GM19025 (cell line): ENCODE results near the gene TSGA10.
"Not testable (repeated sequence)": the region's sequence is repeated elsewhere in the genome, so short reads cannot be mapped to it uniquely, and the experiment has no call there.

Source experiments
- ATAC-seq: cut with Tn5 transposase; IDR thresholded peaks from one replicate; pipeline ENCODE4 v1.9.1; 2021; ENCODE audit warnings: mild to moderate bottlenecking, low read depth, moderate library complexity; ENCODE audit not compliant: unreplicated experiment

The TSGA10 gene

GRCh38 chr2:99154643-99155536, at the start of gene TSGA10, which contains the start of gene LIPT1:
TSGA10 (minus strand) TSS chr2:99154942; CDS start chr2:99109439, 45,503 bp downstream.
LIPT1 (plus strand) TSS chr2:99154967; CDS start chr2:99161958, 6,991 bp downstream.
- peak; percentile 96 for ATAC-seq

GRCh38 chr2:99201959-99202678, 47.4 kb upstream of the TSGA10 start:
- no peak for ATAC-seq

GRCh38 chr2:99200076-99200800, 45.5 kb upstream of the TSGA10 start:
- no peak for ATAC-seq

GRCh38 chr2:99198103-99198841, 43.5 kb upstream of the TSGA10 start:
- ATAC-seq, result no peak

GRCh38 chr2:99192364-99192763, 37.6 kb upstream of the TSGA10 start:
- ATAC-seq, result not testable (repeated sequence)

GRCh38 chr2:99190548-99190947, 35.8 kb upstream of the TSGA10 start:
- no peak for ATAC-seq

- ATAC-seq, result no peak
Measured at GRCh38 chr2:99188357-99188756, 33.6 kb upstream of the TSGA10 start.

GRCh38 chr2:99187011-99187410, 32.3 kb upstream of the TSGA10 start:
- no peak for ATAC-seq

- ATAC-seq, result no peak
Measured at GRCh38 chr2:99184811-99185210, 30.1 kb upstream of the TSGA10 start.

- ATAC-seq, result no peak
Measured at GRCh38 chr2:99183025-99183424, 28.3 kb upstream of the TSGA10 start.

GRCh38 chr2:99181624-99182000, 26.9 kb upstream of the TSGA10 start:
- ATAC-seq, result no peak

GRCh38 chr2:99180755-99181623, 26.2 kb upstream of the TSGA10 start, which contains the start of the genes MITD1 and MRPL30:
MITD1 (minus strand) TSS chr2:99181058; CDS start chr2:99180981, 77 bp downstream.
MRPL30 (plus strand) TSS chr2:99181184; CDS start chr2:99186204, 5,020 bp downstream.
- peak; percentile 94 for ATAC-seq

- ATAC-seq, result no peak
Measured at GRCh38 chr2:99171377-99172140, 16.8 kb upstream of the TSGA10 start.

GRCh38 chr2:99169534-99169933, 14.8 kb upstream of the TSGA10 start:
- no peak for ATAC-seq

- no peak for ATAC-seq
Measured at GRCh38 chr2:99166218-99166617, 11.5 kb upstream of the TSGA10 start.

GRCh38 chr2:99159594-99159993, 4.9 kb upstream of the TSGA10 start:
- ATAC-seq, result no peak

- no peak for ATAC-seq
Measured at GRCh38 chr2:99158599-99158998, 3.9 kb upstream of the TSGA10 start.

GRCh38 chr2:99156891-99157290, 2.1 kb upstream of the TSGA10 start:
- ATAC-seq, result no peak
